Measurements from ENCODE around the gene CACFD1.

The CACFD1 gene

GRCh38 chr9:133463234-133463863 is 3.6 kb downstream of the CACFD1 start:
- Histone ChIP-seq H3K9ac (ENCODE audit: low read depth in 1 of 2, low read length in 2 of 2) (no peak overlapping the region), H3K36me3 (ENCODE audit: control insufficient read depth in 1 of 2, insufficient read depth in 2 of 2, low read length in 2 of 2) (peaks cover 0 to 15% of the 10 kb centered on the region in 2 donors), H3K27ac (ENCODE audit: low read depth, low read length) (no peak overlapping the region), H3K9me3 (ENCODE audit: control insufficient read depth in 1 of 2, low read length in 2 of 2) (no peaks in the 10 kb centered on the region), H3K27me3 (ENCODE audit: control insufficient read depth in 1 of 2, insufficient read depth in 2 of 2, low read length in 2 of 2) (no peaks in the 10 kb centered on the region), H3K4me1 (ENCODE audit: control insufficient read depth in 1 of 2, insufficient read depth in 2 of 2, low read length in 2 of 2) (peaks cover 20 to 21% of the 10 kb centered on the region in 2 donors), H3K4me3 (ENCODE audit: low read depth in 1 of 2, low read length in 2 of 2) (no peak overlapping the region)

GRCh38 chr9:133463864-133464615 is 4.3 kb downstream of the CACFD1 start:
- Histone ChIP-seq H3K9me3 (ENCODE audit: control insufficient read depth in 1 of 2, low read length in 2 of 2) (no peaks in the 10 kb centered on the region), H3K36me3 (ENCODE audit: control insufficient read depth in 1 of 2, insufficient read depth in 2 of 2, low read length in 2 of 2) (peaks cover 0 to 20% of the 10 kb centered on the region in 2 donors), H3K27me3 (ENCODE audit: control insufficient read depth in 1 of 2, insufficient read depth in 2 of 2, low read length in 2 of 2) (no peaks in the 10 kb centered on the region), H3K27ac (ENCODE audit: low read depth, low read length) (no peak overlapping the region), H3K9ac (ENCODE audit: low read depth in 1 of 2, low read length in 2 of 2) (no peak overlapping the region), H3K4me1 (ENCODE audit: control insufficient read depth in 1 of 2, insufficient read depth in 2 of 2, low read length in 2 of 2) (peaks cover 16 to 18% of the 10 kb centered on the region in 2 donors), H3K4me3 (ENCODE audit: low read depth in 1 of 2, low read length in 2 of 2) (no peak overlapping the region)

GRCh38 chr9:133464638-133465037 is 4.9 kb downstream of the CACFD1 start:
- no peak overlapping the region for H3K9ac ChIP-seq (ENCODE audit: low read depth in 1 of 2, low read length in 2 of 2)
- H3K9me3 ChIP-seq (ENCODE audit: control insufficient read depth in 1 of 2, low read length in 2 of 2): no peaks in the 10 kb centered on the region
- H3K36me3 ChIP-seq (ENCODE audit: control insufficient read depth in 1 of 2, insufficient read depth in 2 of 2, low read length in 2 of 2): peaks cover 0 to 21% of the 10 kb centered on the region in 2 donors
- no peak overlapping the region for H3K27ac ChIP-seq (ENCODE audit: low read depth, low read length)
- H3K4me3 ChIP-seq (ENCODE audit: low read depth in 1 of 2, low read length in 2 of 2): no peak overlapping the region
- peaks cover 14 to 16% of the 10 kb centered on the region in 2 donors for H3K4me1 ChIP-seq (ENCODE audit: control insufficient read depth in 1 of 2, insufficient read depth in 2 of 2, low read length in 2 of 2)
- H3K27me3 ChIP-seq (ENCODE audit: control insufficient read depth in 1 of 2, insufficient read depth in 2 of 2, low read length in 2 of 2): no peaks in the 10 kb centered on the region

GRCh38 chr9:133465984-133466383 is 6.2 kb downstream of the CACFD1 start:
- Histone ChIP-seq H3K9me3 (ENCODE audit: control insufficient read depth in 1 of 2, low read length in 2 of 2) (no peaks in the 10 kb centered on the region), H3K36me3 (ENCODE audit: control insufficient read depth in 1 of 2, insufficient read depth in 2 of 2, low read length in 2 of 2) (peaks cover 0 to 21% of the 10 kb centered on the region in 2 donors), H3K4me3 (ENCODE audit: low read depth in 1 of 2, low read length in 2 of 2) (no peak overlapping the region), H3K9ac (ENCODE audit: low read depth in 1 of 2, low read length in 2 of 2) (no peak overlapping the region), H3K27me3 (ENCODE audit: control insufficient read depth in 1 of 2, insufficient read depth in 2 of 2, low read length in 2 of 2) (no peaks in the 10 kb centered on the region), H3K27ac (ENCODE audit: low read depth, low read length) (no peak overlapping the region), H3K4me1 (ENCODE audit: control insufficient read depth in 1 of 2, insufficient read depth in 2 of 2, low read length in 2 of 2) (peaks cover 17 to 19% of the 10 kb centered on the region in 2 donors)

- peaks cover 0 to 21% of the 10 kb centered on the region in 2 donors for H3K36me3 ChIP-seq (ENCODE audit: control insufficient read depth in 1 of 2, insufficient read depth in 2 of 2, low read length in 2 of 2)
- H3K4me1 ChIP-seq (ENCODE audit: control insufficient read depth in 1 of 2, insufficient read depth in 2 of 2, low read length in 2 of 2): peaks cover 7 to 24% of the 10 kb centered on the region in 2 donors
- peaks cover 0 to 6% of the 10 kb centered on the region in 2 donors for H3K27me3 ChIP-seq (ENCODE audit: control insufficient read depth in 1 of 2, insufficient read depth in 2 of 2, low read length in 2 of 2)
- no peak overlapping the region for H3K4me3 ChIP-seq (ENCODE audit: low read depth in 1 of 2, low read length in 2 of 2)
- H3K9ac ChIP-seq (ENCODE audit: low read depth in 1 of 2, low read length in 2 of 2): no peak overlapping the region
- H3K9me3 ChIP-seq (ENCODE audit: control insufficient read depth in 1 of 2, low read length in 2 of 2): no peaks in the 10 kb centered on the region
- H3K27ac ChIP-seq (ENCODE audit: low read depth, low read length): no peak overlapping the region
Measured at GRCh38 chr9:133467101-133467500, 7.3 kb downstream of the CACFD1 start.

GRCh38 chr9:133468374-133468773 is 8.6 kb downstream of the CACFD1 start:
- peaks cover 7 to 25% of the 10 kb centered on the region in 2 donors for H3K4me1 ChIP-seq (ENCODE audit: control insufficient read depth in 1 of 2, insufficient read depth in 2 of 2, low read length in 2 of 2)

GRCh38 chr9:133468777-133469421 is 9.1 kb downstream of the CACFD1 start:
- no peak overlapping the region for H3K9ac ChIP-seq (ENCODE audit: low read depth in 1 of 2, low read length in 2 of 2)
- H3K27ac ChIP-seq (ENCODE audit: low read depth, low read length): no peak overlapping the region
- H3K9me3 ChIP-seq (ENCODE audit: control insufficient read depth in 1 of 2, low read length in 2 of 2): no peaks in the 10 kb centered on the region
- peaks cover 0 to 6% of the 10 kb centered on the region in 2 donors for H3K27me3 ChIP-seq (ENCODE audit: control insufficient read depth in 1 of 2, insufficient read depth in 2 of 2, low read length in 2 of 2)
- H3K4me3 ChIP-seq (ENCODE audit: low read depth in 1 of 2, low read length in 2 of 2): no peak overlapping the region
- peaks cover 0 to 15% of the 10 kb centered on the region in 2 donors for H3K36me3 ChIP-seq (ENCODE audit: control insufficient read depth in 1 of 2, insufficient read depth in 2 of 2, low read length in 2 of 2)
- peaks cover 7 to 25% of the 10 kb centered on the region in 2 donors for H3K4me1 ChIP-seq (ENCODE audit: control insufficient read depth in 1 of 2, insufficient read depth in 2 of 2, low read length in 2 of 2)

More at GRCh38 chr9:133468374-133468773, 8.6 kb downstream of the CACFD1 start:
- peaks cover 0 to 20% of the 10 kb centered on the region in 2 donors for H3K36me3 ChIP-seq (ENCODE audit: control insufficient read depth in 1 of 2, insufficient read depth in 2 of 2, low read length in 2 of 2)
- H3K4me3 ChIP-seq (ENCODE audit: low read depth in 1 of 2, low read length in 2 of 2): no peak overlapping the region
- H3K9me3 ChIP-seq (ENCODE audit: control insufficient read depth in 1 of 2, low read length in 2 of 2): no peaks in the 10 kb centered on the region
- no peak overlapping the region for H3K9ac ChIP-seq (ENCODE audit: low read depth in 1 of 2, low read length in 2 of 2)
- H3K27ac ChIP-seq (ENCODE audit: low read depth, low read length): no peak overlapping the region
- peaks cover 0 to 6% of the 10 kb centered on the region in 2 donors for H3K27me3 ChIP-seq (ENCODE audit: control insufficient read depth in 1 of 2, insufficient read depth in 2 of 2, low read length in 2 of 2)

GRCh38 chr9:133470427-133470924 is 10.7 kb downstream of the CACFD1 start:
- H3K36me3 ChIP-seq (ENCODE audit: control insufficient read depth in 1 of 2, insufficient read depth in 2 of 2, low read length in 2 of 2): peaks cover 0 to 13% of the 10 kb centered on the region in 2 donors
- peaks cover 0 to 6% of the 10 kb centered on the region in 2 donors for H3K27me3 ChIP-seq (ENCODE audit: control insufficient read depth in 1 of 2, insufficient read depth in 2 of 2, low read length in 2 of 2)
- H3K9me3 ChIP-seq (ENCODE audit: control insufficient read depth in 1 of 2, low read length in 2 of 2): no peaks in the 10 kb centered on the region
- no peak overlapping the region for H3K9ac ChIP-seq (ENCODE audit: low read depth in 1 of 2, low read length in 2 of 2)
- no peak overlapping the region for H3K27ac ChIP-seq (ENCODE audit: low read depth, low read length)
- no peak overlapping the region for H3K4me3 ChIP-seq (ENCODE audit: low read depth in 1 of 2, low read length in 2 of 2)
- peaks cover 7 to 25% of the 10 kb centered on the region in 2 donors for H3K4me1 ChIP-seq (ENCODE audit: control insufficient read depth in 1 of 2, insufficient read depth in 2 of 2, low read length in 2 of 2)

GRCh38 chr9:133470988-133471387 is 11.2 kb downstream of the CACFD1 start:
- H3K9ac ChIP-seq (ENCODE audit: low read depth in 1 of 2, low read length in 2 of 2): no peak overlapping the region
- H3K27me3 ChIP-seq (ENCODE audit: control insufficient read depth in 1 of 2, insufficient read depth in 2 of 2, low read length in 2 of 2): peaks cover 0 to 6% of the 10 kb centered on the region in 2 donors
- H3K4me3 ChIP-seq (ENCODE audit: low read depth in 1 of 2, low read length in 2 of 2): no peak overlapping the region
- no peaks in the 10 kb centered on the region for H3K9me3 ChIP-seq (ENCODE audit: control insufficient read depth in 1 of 2, low read length in 2 of 2)
- peaks cover 7 to 25% of the 10 kb centered on the region in 2 donors for H3K4me1 ChIP-seq (ENCODE audit: control insufficient read depth in 1 of 2, insufficient read depth in 2 of 2, low read length in 2 of 2)
- H3K36me3 ChIP-seq (ENCODE audit: control insufficient read depth in 1 of 2, insufficient read depth in 2 of 2, low read length in 2 of 2): peaks cover 0 to 13% of the 10 kb centered on the region in 2 donors
- H3K27ac ChIP-seq (ENCODE audit: low read depth, low read length): no peak overlapping the region
